ENCODE measurements around the gene IL24. TPM values are rescaled to one million over a fixed set of nuclear protein-coding genes. Genes with fewer than 3 reads are reported as not detected.
"Not testable (repeated sequence)": the region's sequence is repeated elsewhere in the genome, so short reads cannot be mapped to it uniquely, and the experiment has no call there.

Gene IL24
- total RNA-seq, 1 donor from 2014 or later, result not detected

DNA sequence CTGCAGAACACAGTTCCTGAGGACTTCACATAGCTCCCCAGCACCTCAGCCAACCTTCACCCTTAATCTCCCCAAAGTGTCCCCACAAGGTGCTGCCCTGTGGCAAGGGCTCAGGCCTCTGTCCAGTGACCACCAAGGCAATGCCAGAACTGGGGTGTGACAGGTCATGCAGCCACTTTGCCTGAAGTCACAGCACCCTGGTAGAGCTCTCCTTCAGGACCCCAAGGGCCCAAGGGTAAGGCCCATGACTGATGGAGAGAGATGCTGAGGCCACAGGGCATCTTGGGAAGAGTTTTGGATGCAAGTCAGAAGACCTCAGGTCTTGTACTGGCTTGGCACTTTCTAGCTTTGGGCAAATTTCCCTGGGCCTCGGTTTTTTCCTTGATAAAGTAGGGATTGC is 25.3 kb downstream of the IL24 start:
- Histone ChIP-seq H3F3A (ENCODE audit: low read depth) (no peaks in the 10 kb centered on the region), H3K4me2 (no peak overlapping the region), H3K79me2 (ENCODE audit: low read depth) (no peaks in the 10 kb centered on the region), H3K9ac (no peak overlapping the region), H2AFZ (replicated peaks) (no peak overlapping the region), H4K20me1 (ENCODE audit: low read depth) (no peaks in the 10 kb centered on the region), H3K36me3 (no peaks in the 10 kb centered on the region), H3K27me3 (no peaks in the 10 kb centered on the region), H3K27ac (no peak overlapping the region), H3K4me1 (no peaks in the 10 kb centered on the region), H3K4me3 (no peak overlapping the region), H3K9me3 (ENCODE audit: low read depth) (no peaks in the 10 kb centered on the region)
- Mint-ChIP-seq H3K4me1 (no peaks in the 10 kb centered on the region), H3K4me3 (no peak overlapping the region), H3K27me3 (ENCODE audit: insufficient read depth, low read depth) (peaks cover 3% of the 10 kb centered on the region), H3K36me3 (no peaks in the 10 kb centered on the region), H3K27ac (no peak overlapping the region), H3K9me3 (no peaks in the 10 kb centered on the region)
- TF ChIP-seq EZH2phosphoT487 (IDR thresholded peaks at IDR 0.05) (no peak), EZH2 (IDR thresholded peaks at IDR 0.05) (no peak)
- TF ChIP-seq, protein P1, sequence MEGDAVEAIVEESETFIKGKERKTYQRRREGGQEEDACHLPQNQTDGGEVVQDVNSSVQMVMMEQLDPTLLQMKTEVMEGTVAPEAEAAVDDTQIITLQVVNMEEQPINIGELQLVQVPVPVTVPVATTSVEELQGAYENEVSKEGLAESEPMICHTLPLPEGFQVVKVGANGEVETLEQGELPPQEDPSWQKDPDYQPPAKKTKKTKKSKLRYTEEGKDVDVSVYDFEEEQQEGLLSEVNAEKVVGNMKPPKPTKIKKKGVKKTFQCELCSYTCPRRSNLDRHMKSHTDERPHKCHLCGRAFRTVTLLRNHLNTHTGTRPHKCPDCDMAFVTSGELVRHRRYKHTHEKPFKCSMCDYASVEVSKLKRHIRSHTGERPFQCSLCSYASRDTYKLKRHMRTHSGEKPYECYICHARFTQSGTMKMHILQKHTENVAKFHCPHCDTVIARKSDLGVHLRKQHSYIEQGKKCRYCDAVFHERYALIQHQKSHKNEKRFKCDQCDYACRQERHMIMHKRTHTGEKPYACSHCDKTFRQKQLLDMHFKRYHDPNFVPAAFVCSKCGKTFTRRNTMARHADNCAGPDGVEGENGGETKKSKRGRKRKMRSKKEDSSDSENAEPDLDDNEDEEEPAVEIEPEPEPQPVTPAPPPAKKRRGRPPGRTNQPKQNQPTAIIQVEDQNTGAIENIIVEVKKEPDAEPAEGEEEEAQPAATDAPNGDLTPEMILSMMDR (IDR thresholded peaks at IDR 0.05), result no peak
- no peak for DNase-seq (ENCODE audit: low spot score)

DNA sequence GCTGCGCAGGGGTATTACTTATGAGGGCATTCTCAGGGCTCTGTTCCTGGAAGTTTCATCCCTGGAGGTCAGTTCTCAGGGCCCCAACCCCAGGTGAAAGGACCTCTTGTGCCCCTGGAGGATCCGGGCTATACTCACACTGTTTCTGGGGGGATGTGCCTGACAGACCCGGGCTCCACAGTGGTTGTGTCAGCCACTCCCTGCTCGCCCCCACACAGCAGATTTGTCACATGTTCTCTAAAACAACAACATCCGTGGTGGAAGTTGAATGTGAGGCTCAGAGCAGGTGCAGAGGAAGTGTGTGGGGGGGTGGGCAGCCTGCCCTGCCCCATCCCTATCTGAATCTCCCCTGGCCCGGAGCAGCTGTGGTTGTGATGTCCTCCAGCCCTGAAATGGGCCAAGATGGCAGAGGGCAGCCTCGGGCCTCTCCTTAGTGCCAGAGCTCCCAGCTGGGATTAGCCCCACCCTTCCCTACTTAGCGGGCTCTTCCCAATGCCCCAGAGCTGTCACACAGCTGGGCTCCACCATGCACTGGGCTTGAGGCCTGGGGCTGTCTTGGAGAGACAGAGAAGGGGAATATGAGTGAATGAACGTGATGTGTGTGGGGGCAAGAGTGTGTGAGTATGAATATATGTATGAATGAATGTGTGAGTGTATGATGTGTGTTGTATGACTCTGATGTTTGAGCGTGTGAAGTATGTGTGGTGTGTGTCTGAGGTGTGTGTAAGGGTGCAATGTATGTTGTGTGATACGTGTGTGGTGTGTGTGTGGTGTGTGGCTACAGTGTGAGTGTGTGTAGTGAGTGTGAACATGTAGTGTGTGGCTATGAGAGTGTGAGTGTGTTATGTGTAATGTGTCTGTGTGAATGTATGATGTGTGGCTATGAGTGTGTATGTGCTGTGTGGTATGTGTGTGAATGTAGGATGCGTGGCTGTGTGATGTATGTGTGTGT is 26.0 kb downstream of the IL24 start:
- H3K4me3 Mint-ChIP-seq, result no peak overlapping the region
- TF ChIP-seq EZH2phosphoT487 (IDR thresholded peaks at IDR 0.05), result no peak
- TF ChIP-seq EZH2 (IDR thresholded peaks at IDR 0.05), result no peak
- TF ChIP-seq, protein P1 (IDR thresholded peaks at IDR 0.05), result no peak

DNA sequence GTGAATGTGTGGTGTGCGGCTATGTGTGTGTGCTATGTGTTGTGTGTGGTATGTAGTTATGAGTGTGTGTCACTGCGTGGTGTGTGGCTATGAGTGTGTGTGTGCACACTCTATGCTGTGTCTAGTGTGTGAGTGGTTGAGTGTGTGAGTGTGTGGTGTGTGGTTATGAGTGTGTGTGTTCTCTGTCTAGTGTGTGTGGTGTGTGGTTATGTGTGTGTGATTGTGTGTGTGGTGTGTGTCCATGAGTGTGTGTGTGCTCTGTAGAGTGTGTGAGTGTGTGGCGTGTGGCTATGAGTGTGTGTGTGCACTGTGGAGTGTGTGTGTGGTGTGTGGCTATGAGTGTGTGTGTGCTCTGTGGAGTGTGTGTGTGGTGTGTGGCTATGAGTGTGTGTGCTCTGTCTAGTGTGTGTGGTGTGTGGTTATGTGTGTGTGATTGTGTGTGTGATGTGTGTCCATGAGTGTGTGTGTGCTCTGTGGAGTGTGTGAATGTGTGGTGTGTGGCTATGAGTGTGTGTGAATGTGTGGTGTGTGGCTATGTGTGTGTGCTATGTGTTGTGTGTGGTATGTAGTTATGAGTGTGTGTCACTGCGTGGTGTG is 26.8 kb downstream of the IL24 start:
- not testable (repeated sequence) for H2AFZ ChIP-seq (replicated peaks); H3K36me3 Mint-ChIP-seq; H3K9me3 ChIP-seq (ENCODE audit: low read depth); H3K4me2 ChIP-seq; H3K9ac ChIP-seq; H3F3A ChIP-seq (ENCODE audit: low read depth); H3K27ac Mint-ChIP-seq; H3K4me3 ChIP-seq; H3K79me2 ChIP-seq (ENCODE audit: low read depth); H3K27ac ChIP-seq; DNase-seq (ENCODE audit: low spot score); H3K27me3 ChIP-seq; H3K36me3 ChIP-seq; H3K27me3 Mint-ChIP-seq (ENCODE audit: insufficient read depth, low read depth); H4K20me1 ChIP-seq (ENCODE audit: low read depth); H3K4me1 ChIP-seq; H3K4me1 Mint-ChIP-seq; H3K9me3 Mint-ChIP-seq; H3K4me3 Mint-ChIP-seq

More for the DNA sequence above, 26.0 kb downstream of the IL24 start:
- Histone ChIP-seq H3K27me3 (no peaks in the 10 kb centered on the region), H4K20me1 (ENCODE audit: low read depth) (no peaks in the 10 kb centered on the region), H3K79me2 (ENCODE audit: low read depth) (no peaks in the 10 kb centered on the region), H3K9me3 (ENCODE audit: low read depth) (no peaks in the 10 kb centered on the region), H3K9ac (no peak overlapping the region), H3K36me3 (no peaks in the 10 kb centered on the region), H3F3A (ENCODE audit: low read depth) (no peaks in the 10 kb centered on the region), H3K4me1 (no peaks in the 10 kb centered on the region), H3K27ac (no peak overlapping the region), H2AFZ (replicated peaks) (no peak overlapping the region), H3K4me3 (no peak overlapping the region), H3K4me2 (no peak overlapping the region)
- no peak for DNase-seq (ENCODE audit: low spot score)
- Mint-ChIP-seq H3K9me3 (no peaks in the 10 kb centered on the region), H3K36me3 (no peaks in the 10 kb centered on the region), H3K27ac (no peak overlapping the region), H3K27me3 (ENCODE audit: insufficient read depth, low read depth) (peaks cover 3% of the 10 kb centered on the region), H3K4me1 (no peaks in the 10 kb centered on the region)
